ENCODE measurements around the gene PPP1R17. TPM values are rescaled to one million over a fixed set of nuclear protein-coding genes. Genes with fewer than 3 reads are reported as not detected.

PPP1R17 gene
- total and polyA plus RNA-seq, 4 donors = 0.63 TPM; not detected in 3

DNA sequence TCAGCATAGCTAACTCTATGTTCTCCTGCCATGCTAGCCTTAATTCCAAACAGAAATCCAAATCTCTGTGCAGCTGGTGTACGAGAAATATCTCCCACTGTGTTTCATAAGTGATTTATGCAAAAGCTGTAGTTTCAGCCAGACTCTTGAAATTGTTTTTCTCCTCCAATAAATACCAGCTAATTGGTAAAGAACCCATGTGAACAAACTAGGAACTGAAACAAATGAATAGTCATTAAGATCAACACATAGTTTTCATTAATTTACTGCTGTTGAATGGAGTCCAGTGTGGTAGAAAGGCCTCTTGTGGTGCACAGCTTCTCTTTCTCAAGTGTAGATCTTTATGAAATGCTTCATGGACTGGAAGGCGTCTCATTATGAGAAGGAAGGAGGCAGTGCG is 18.4 kb downstream of the PPP1R17 start:
- DNase-seq (no peak), ATAC-seq (ENCODE audit: insufficient read depth, low FRiP score) (no peak)
- Histone ChIP-seq H3K9me3 (ENCODE audit: control insufficient read depth in 4 of 4, insufficient read depth in 3 of 4, low read length in 3 of 4) (peaks cover 0 to 3% (median 0%) of the 10 kb centered on the region in 4 donors), H3K4me1 (ENCODE audit: control insufficient read depth in 5 of 5, insufficient read depth in 5 of 5, low read length in 5 of 5) (no peaks in the 10 kb centered on the region), H3K9ac (ENCODE audit: insufficient read depth in 1 of 2, low read length in 2 of 2) (no peak overlapping the region), H3K36me3 (ENCODE audit: control insufficient read depth in 4 of 4, insufficient read depth in 4 of 4, low read length in 4 of 4) (no peaks in the 10 kb centered on the region), H3K27ac (ENCODE audit: low read depth in 1 of 2, low read length in 1 of 2) (no peak overlapping the region), H3K4me3 (no peak overlapping the region), H3K27me3 (ENCODE audit: control insufficient read depth in 3 of 3, insufficient read depth in 3 of 3, low read length in 2 of 3) (no peaks in the 10 kb centered on the region)
- no peak for TF ChIP-seq CTCF (IDR thresholded peaks at IDR 0.05; ENCODE audit: control extremely low read depth, extremely low read depth)
- WGBS, 2 donors = 90 to 92% methylated on average over 3 of the region's 3 CpGs

DNA sequence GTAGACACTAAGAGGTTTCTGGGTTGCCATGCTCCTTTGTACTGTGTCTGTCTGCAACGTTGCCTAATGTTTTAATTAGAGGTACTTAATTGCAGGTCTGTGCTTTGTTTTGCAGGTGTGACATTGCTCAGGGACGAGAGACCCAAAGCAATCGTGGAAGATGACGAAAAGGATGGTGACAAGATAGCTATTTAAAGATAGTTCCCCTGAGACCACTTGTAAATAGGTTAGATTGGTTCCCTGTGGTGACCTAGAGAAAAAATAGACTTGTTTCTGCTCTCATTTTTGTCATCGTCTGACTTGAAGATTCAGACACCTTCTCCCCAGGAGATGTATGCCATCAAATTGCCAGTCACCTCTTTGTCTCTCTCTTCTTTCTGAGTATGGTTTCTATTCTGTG is 20.1 kb downstream of the PPP1R17 start:
- ATAC-seq (ENCODE audit: insufficient read depth, low FRiP score) = no peak
- 55 to 61% methylated on average over 5 of the region's 5 CpGs for WGBS, 2 donors

GRCh38 chr7:31710171-31710570 is 23.2 kb downstream of the PPP1R17 start:
- Histone ChIP-seq H3K27ac (ENCODE audit: low read depth in 1 of 2, low read length in 1 of 2) (no peak overlapping the region), H3K9ac (ENCODE audit: insufficient read depth in 1 of 2, low read length in 2 of 2) (no peak overlapping the region), H3K27me3 (ENCODE audit: control insufficient read depth in 3 of 3, insufficient read depth in 3 of 3, low read length in 2 of 3) (no peaks in the 10 kb centered on the region), H3K4me1 (ENCODE audit: control insufficient read depth in 5 of 5, insufficient read depth in 5 of 5, low read length in 5 of 5) (no peaks in the 10 kb centered on the region), H3K4me3 (no peak overlapping the region), H3K36me3 (ENCODE audit: control insufficient read depth in 4 of 4, insufficient read depth in 4 of 4, low read length in 4 of 4) (no peaks in the 10 kb centered on the region), H3K9me3 (ENCODE audit: control insufficient read depth in 4 of 4, insufficient read depth in 3 of 4, low read length in 3 of 4) (peaks cover 0 to 12% (median 0%) of the 10 kb centered on the region in 4 donors)
- 80 to 82% methylated on average over 1 of the region's 1 CpG for WGBS, 2 donors
- no peak for TF ChIP-seq CTCF (IDR thresholded peaks at IDR 0.05; ENCODE audit: control extremely low read depth, extremely low read depth)
- no peak for ATAC-seq (ENCODE audit: insufficient read depth, low FRiP score)
- no peak for DNase-seq

More for the DNA sequence above, 20.1 kb downstream of the PPP1R17 start:
- H3K27ac ChIP-seq (ENCODE audit: low read depth in 1 of 2, low read length in 1 of 2) = no peak overlapping the region
- no peak overlapping the region for H3K4me3 ChIP-seq
- H3K9ac ChIP-seq (ENCODE audit: insufficient read depth in 1 of 2, low read length in 2 of 2) = no peak overlapping the region
- H3K9me3 ChIP-seq (ENCODE audit: control insufficient read depth in 4 of 4, insufficient read depth in 3 of 4, low read length in 3 of 4) = peaks cover 0 to 3% (median 0%) of the 10 kb centered on the region in 4 donors
- H3K4me1 ChIP-seq (ENCODE audit: control insufficient read depth in 5 of 5, insufficient read depth in 5 of 5, low read length in 5 of 5) = no peaks in the 10 kb centered on the region
- DNase-seq = no peak
- no peaks in the 10 kb centered on the region for H3K27me3 ChIP-seq (ENCODE audit: control insufficient read depth in 3 of 3, insufficient read depth in 3 of 3, low read length in 2 of 3)
- H3K36me3 ChIP-seq (ENCODE audit: control insufficient read depth in 4 of 4, insufficient read depth in 4 of 4, low read length in 4 of 4) = no peaks in the 10 kb centered on the region
- no peak for TF ChIP-seq CTCF (IDR thresholded peaks at IDR 0.05; ENCODE audit: control extremely low read depth, extremely low read depth)

DNA sequence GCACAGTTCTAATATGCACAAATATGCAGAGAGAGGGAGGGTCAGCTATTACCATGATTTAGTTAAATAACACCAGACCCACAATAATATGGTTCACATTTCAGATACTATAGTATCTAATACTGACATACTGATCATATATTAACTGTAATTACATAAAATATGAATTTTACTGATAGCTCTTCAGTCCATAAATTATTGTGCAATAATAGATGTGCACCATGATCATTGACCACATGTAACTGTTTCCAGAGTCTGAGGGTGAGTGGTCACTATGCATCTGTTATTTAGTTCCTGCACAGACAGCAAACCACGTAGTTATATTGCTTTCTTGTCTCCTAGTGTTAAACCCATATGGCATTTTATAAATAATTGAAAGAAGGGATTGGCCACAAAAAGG is 29.3 kb downstream of the PPP1R17 start:
- no peak for ATAC-seq (ENCODE audit: insufficient read depth, low FRiP score)
- Histone ChIP-seq H3K9ac (ENCODE audit: insufficient read depth in 1 of 2, low read length in 2 of 2) (no peak overlapping the region), H3K4me3 (no peak overlapping the region), H3K4me1 (ENCODE audit: control insufficient read depth in 5 of 5, insufficient read depth in 5 of 5, low read length in 5 of 5) (no peaks in the 10 kb centered on the region), H3K27ac (ENCODE audit: low read depth in 1 of 2, low read length in 1 of 2) (no peak overlapping the region), H3K36me3 (ENCODE audit: control insufficient read depth in 4 of 4, insufficient read depth in 4 of 4, low read length in 4 of 4) (no peaks in the 10 kb centered on the region), H3K9me3 (ENCODE audit: control insufficient read depth in 4 of 4, insufficient read depth in 3 of 4, low read length in 3 of 4) (peaks cover 0 to 10% (median 0%) of the 10 kb centered on the region in 4 donors), H3K27me3 (ENCODE audit: control insufficient read depth in 3 of 3, insufficient read depth in 3 of 3, low read length in 2 of 3) (no peaks in the 10 kb centered on the region)
- no peak for TF ChIP-seq CTCF (IDR thresholded peaks at IDR 0.05; ENCODE audit: control extremely low read depth, extremely low read depth)
- WGBS, 2 donors = 69 to 70% methylated on average over 1 of the region's 1 CpG
- no peak for DNase-seq
